ENCODE measurements around the gene RBMS1. TPM values are rescaled to one million over a fixed set of nuclear protein-coding genes. Genes with fewer than 3 reads are reported as not detected.

Gene RBMS1
- total and polyA plus RNA-seq, 4 donors, result 29.5 to 72.0 (median 49.5) TPM

DNA sequence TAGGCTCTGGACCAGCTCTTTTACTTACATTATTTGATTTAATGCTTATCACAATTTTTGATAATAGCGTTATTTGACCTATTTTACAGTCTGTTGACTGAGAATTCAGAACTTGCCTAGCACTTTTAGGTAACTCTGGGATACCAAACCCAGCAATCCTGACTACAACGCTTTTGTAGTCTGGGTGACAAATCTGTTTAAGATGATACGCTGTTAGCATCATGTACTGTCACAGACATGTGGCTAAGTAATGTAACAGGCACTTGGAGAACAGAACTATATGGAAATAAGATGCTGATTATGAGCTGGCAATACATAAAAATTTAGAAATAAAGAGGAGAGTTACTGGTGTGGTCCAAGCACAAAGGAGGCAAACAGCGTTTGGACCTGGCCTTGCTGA lies 130.6 kb downstream of the RBMS1 start:
- no peak overlapping the region for H3K27ac ChIP-seq (ENCODE audit: low read depth, low read length)
- H3K36me3 ChIP-seq (ENCODE audit: control insufficient read depth, insufficient read depth, low read length), result no peaks in the 10 kb centered on the region
- H3K4me3 ChIP-seq (ENCODE audit: low read depth, low read length), result no peak overlapping the region
- no peak for DNase-seq (ENCODE audit: low read depth in 4 of 6, low spot score in 6 of 6)
- WGBS (ENCODE audit: insufficient coverage), result 57% methylated on average over 2 of the region's 4 CpGs
- no peaks in the 10 kb centered on the region for H3K9me3 ChIP-seq (ENCODE audit: control insufficient read depth, insufficient read depth, low read length)
- H3K27me3 ChIP-seq (ENCODE audit: control insufficient read depth, insufficient read depth, low read length), result no peaks in the 10 kb centered on the region
- H3K4me1 ChIP-seq (ENCODE audit: control insufficient read depth, insufficient read depth, low read length), result peaks cover 3% of the 10 kb centered on the region

DNA sequence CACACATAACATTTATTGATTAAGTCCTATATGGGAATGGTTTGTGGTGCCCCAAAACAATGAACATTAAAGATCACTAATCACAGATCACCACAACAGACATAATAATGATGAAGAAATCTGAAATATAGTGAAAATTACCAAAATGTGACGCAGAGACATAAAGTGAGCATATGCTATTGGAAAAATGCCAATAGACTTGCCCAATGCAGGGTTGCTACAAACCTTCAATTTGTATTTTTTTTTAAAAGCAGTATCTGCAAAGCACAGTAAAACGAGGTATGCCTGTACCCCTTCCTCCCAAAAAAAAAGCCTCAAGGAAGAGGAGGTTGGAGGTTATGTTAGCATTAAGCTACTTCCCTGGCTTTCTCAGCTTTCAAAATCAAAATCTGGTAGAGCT lies 131.1 kb downstream of the RBMS1 start:
- H3K27ac ChIP-seq (ENCODE audit: low read depth, low read length), result no peak overlapping the region
- DNase-seq (ENCODE audit: low read depth in 4 of 6, low spot score in 6 of 6), result no peak
- WGBS (ENCODE audit: insufficient coverage), result no CpG with 5 or more reads among the region's 2 CpGs
- H3K4me3 ChIP-seq (ENCODE audit: low read depth, low read length), result no peak overlapping the region
- H3K27me3 ChIP-seq (ENCODE audit: control insufficient read depth, insufficient read depth, low read length), result no peaks in the 10 kb centered on the region
- no peaks in the 10 kb centered on the region for H3K9me3 ChIP-seq (ENCODE audit: control insufficient read depth, insufficient read depth, low read length)
- peaks cover 3% of the 10 kb centered on the region for H3K4me1 ChIP-seq (ENCODE audit: control insufficient read depth, insufficient read depth, low read length)
- H3K36me3 ChIP-seq (ENCODE audit: control insufficient read depth, insufficient read depth, low read length), result no peaks in the 10 kb centered on the region

DNA sequence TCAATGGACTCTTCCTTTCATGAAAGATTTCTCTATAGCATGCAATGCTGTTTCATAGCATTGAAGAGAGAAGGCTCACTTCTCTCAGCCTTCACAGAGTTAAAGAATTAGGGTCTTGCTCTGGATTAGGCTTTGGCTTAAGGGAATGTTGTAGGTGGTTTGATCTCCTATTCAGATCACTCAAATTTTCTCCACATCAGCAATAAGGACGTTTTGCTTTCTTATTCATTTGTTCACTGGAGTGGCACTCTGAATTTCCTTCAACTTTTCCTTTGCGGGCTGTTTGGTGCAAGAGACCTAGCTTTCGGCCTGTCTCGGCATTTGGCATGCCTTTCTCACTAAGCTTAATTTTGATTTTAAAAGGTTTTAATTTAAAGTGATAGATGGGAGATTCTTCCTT lies 131.6 kb downstream of the RBMS1 start:
- no peaks in the 10 kb centered on the region for H3K9me3 ChIP-seq (ENCODE audit: control insufficient read depth, insufficient read depth, low read length)
- no peak overlapping the region for H3K4me3 ChIP-seq (ENCODE audit: low read depth, low read length)
- no peaks in the 10 kb centered on the region for H3K36me3 ChIP-seq (ENCODE audit: control insufficient read depth, insufficient read depth, low read length)
- no peak for DNase-seq (ENCODE audit: low read depth in 4 of 6, low spot score in 6 of 6)
- no peak overlapping the region for H3K27ac ChIP-seq (ENCODE audit: low read depth, low read length)
- no peaks in the 10 kb centered on the region for H3K27me3 ChIP-seq (ENCODE audit: control insufficient read depth, insufficient read depth, low read length)
- peaks cover 3% of the 10 kb centered on the region for H3K4me1 ChIP-seq (ENCODE audit: control insufficient read depth, insufficient read depth, low read length)
- WGBS (ENCODE audit: insufficient coverage), result 93% methylated on average over 3 of the region's 4 CpGs

DNA sequence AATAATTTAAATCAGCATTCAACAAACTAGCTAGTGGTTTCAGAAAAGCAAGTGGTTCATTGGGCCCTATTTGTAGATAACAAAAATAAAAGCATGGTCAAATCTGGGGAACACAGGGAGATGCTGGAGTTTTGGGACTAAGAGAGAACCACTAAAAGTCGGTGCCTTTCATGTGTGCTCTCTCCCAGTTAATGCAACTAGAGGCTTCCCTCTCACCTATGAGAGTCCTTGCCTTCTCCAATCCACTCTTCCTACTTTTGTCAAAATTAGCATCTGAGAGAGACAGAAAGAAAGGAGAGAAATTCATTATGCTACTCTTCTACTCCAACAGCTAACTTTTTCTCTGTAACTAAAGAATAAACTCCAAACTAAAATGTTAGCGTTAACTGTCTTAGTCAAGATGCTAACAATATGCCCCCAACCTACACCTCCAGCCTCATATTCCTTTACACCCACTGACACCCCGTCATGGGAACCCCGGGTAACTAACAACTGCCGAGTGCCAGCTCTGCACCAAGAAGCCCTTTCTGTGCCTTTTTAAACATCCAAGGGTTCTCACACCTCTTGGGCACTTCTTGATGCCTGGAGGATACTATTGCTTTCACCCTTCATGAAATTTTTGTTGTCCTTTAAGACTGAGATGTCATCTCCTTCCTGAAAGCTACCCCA lies 133.4 kb downstream of the RBMS1 start:
- Histone ChIP-seq H3K4me1 (ENCODE audit: control insufficient read depth, insufficient read depth, low read length) (no peaks in the 10 kb centered on the region), H3K4me3 (ENCODE audit: low read depth, low read length) (no peak overlapping the region), H3K9me3 (ENCODE audit: control insufficient read depth, insufficient read depth, low read length) (no peaks in the 10 kb centered on the region), H3K27me3 (ENCODE audit: control insufficient read depth, insufficient read depth, low read length) (no peaks in the 10 kb centered on the region), H3K27ac (ENCODE audit: low read depth, low read length) (no peak overlapping the region), H3K36me3 (ENCODE audit: control insufficient read depth, insufficient read depth, low read length) (no peaks in the 10 kb centered on the region)
- DNase-seq (ENCODE audit: low read depth in 4 of 6, low spot score in 6 of 6), result no peak
- 81% methylated on average over 5 of the region's 5 CpGs for WGBS (ENCODE audit: insufficient coverage)

DNA sequence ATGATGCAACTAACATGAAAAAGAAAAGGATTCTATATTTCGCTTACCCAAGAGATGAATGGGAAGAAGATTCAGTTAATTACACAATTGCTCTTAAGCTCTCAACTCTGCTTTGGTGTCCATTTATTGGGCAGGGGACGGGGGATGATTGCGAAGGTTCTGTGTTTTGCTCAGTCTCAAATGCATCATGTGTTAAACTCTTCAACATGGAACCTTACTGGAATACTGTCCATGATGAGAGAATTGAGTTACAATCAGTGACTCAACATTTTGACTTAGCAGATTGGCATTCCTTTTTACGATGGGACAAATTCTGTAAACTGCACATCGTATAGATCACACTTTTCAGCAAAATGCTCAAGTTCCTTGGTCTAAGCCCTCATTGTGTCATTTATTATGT lies 135.6 kb downstream of the RBMS1 start:
- no peaks in the 10 kb centered on the region for H3K9me3 ChIP-seq (ENCODE audit: control insufficient read depth, insufficient read depth, low read length)
- WGBS (ENCODE audit: insufficient coverage), result 60% methylated on average over 1 of the region's 5 CpGs
- H3K4me3 ChIP-seq (ENCODE audit: low read depth, low read length), result no peak overlapping the region
- H3K4me1 ChIP-seq (ENCODE audit: control insufficient read depth, insufficient read depth, low read length), result no peaks in the 10 kb centered on the region
- no peaks in the 10 kb centered on the region for H3K27me3 ChIP-seq (ENCODE audit: control insufficient read depth, insufficient read depth, low read length)
- no peak overlapping the region for H3K27ac ChIP-seq (ENCODE audit: low read depth, low read length)
- DNase-seq (ENCODE audit: low read depth in 4 of 6, low spot score in 6 of 6), result no peak
- H3K36me3 ChIP-seq (ENCODE audit: control insufficient read depth, insufficient read depth, low read length), result no peaks in the 10 kb centered on the region

DNA sequence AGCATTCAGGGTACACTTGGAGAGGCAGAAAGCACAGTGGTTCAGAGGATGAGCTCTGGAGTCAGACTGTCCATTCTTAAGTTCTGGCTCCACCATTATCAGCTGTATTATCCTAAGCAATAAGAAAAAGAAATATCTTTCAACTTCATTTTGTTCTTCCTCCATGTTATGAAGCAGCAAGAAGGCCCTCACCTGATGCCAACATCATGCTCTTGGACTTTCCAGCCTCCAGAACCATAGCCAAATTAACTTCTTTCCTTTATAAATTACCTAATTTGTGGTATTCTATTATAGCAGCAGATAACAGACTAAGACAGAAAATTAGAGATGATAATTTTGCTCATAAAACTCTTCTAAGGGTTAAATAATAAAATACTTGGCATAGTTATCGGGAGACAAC lies 137.1 kb downstream of the RBMS1 start:
- H3K4me1 ChIP-seq (ENCODE audit: control insufficient read depth, insufficient read depth, low read length), result no peaks in the 10 kb centered on the region
- no peaks in the 10 kb centered on the region for H3K36me3 ChIP-seq (ENCODE audit: control insufficient read depth, insufficient read depth, low read length)
- no peak overlapping the region for H3K4me3 ChIP-seq (ENCODE audit: low read depth, low read length)
- H3K9me3 ChIP-seq (ENCODE audit: control insufficient read depth, insufficient read depth, low read length), result no peaks in the 10 kb centered on the region
- no peak for DNase-seq (ENCODE audit: low read depth in 4 of 6, low spot score in 6 of 6)
- H3K27ac ChIP-seq (ENCODE audit: low read depth, low read length), result no peak overlapping the region
- H3K27me3 ChIP-seq (ENCODE audit: control insufficient read depth, insufficient read depth, low read length), result no peaks in the 10 kb centered on the region
- WGBS (ENCODE audit: insufficient coverage), result no CpG with 5 or more reads among the region's 1 CpG

DNA sequence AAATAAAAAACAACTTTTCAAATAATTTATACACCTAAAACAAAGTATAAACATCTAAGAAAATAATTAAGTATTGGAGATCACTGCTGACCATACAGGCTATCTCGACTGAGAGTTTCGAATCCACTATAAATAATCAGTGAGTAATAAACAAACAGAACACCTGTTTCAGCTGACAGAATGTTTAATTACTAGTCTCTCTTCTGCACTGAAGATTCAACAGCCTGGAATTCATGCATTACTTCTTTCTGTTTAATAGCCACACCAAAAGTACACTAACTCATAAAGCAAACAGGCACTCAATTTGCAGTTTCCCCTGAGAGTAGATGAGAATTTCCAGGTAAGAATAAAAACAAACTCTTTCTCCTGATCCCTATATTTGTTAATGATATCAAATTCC lies 138.5 kb downstream of the RBMS1 start:
- Histone ChIP-seq H3K4me1 (ENCODE audit: control insufficient read depth, insufficient read depth, low read length) (no peaks in the 10 kb centered on the region), H3K27ac (ENCODE audit: low read depth, low read length) (no peak overlapping the region), H3K9me3 (ENCODE audit: control insufficient read depth, insufficient read depth, low read length) (no peaks in the 10 kb centered on the region), H3K27me3 (ENCODE audit: control insufficient read depth, insufficient read depth, low read length) (no peaks in the 10 kb centered on the region), H3K4me3 (ENCODE audit: low read depth, low read length) (no peak overlapping the region), H3K36me3 (ENCODE audit: control insufficient read depth, insufficient read depth, low read length) (no peaks in the 10 kb centered on the region)
- DNase-seq (ENCODE audit: low read depth in 4 of 6, low spot score in 6 of 6), result no peak
- no CpG with 5 or more reads among the region's 2 CpGs for WGBS (ENCODE audit: insufficient coverage)

DNA sequence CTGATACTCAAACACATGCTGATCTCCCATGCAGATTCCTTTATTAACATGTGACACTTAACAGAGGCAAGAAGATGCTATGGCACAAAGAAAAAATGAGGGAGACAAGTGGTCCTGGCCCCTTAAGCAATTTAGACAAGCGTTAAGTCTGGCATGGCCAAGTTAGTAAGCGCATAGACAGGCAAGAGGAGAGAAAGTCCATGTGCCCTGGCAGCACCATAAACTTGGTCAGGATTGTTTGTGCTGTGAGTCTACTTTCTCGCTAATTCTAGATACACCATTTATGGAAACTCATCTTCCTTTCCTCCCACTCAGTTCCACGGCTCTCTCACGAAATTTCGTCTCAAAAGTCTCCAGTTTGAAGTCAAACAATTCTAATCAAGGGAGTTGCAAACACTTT lies 138.9 kb downstream of the RBMS1 start:
- no peaks in the 10 kb centered on the region for H3K4me1 ChIP-seq (ENCODE audit: control insufficient read depth, insufficient read depth, low read length)
- H3K9me3 ChIP-seq (ENCODE audit: control insufficient read depth, insufficient read depth, low read length), result no peaks in the 10 kb centered on the region
- H3K27me3 ChIP-seq (ENCODE audit: control insufficient read depth, insufficient read depth, low read length), result no peaks in the 10 kb centered on the region
- no peak overlapping the region for H3K4me3 ChIP-seq (ENCODE audit: low read depth, low read length)
- DNase-seq (ENCODE audit: low read depth in 4 of 6, low spot score in 6 of 6), result no peak
- no peak overlapping the region for H3K27ac ChIP-seq (ENCODE audit: low read depth, low read length)
- 82% methylated on average over 4 of the region's 6 CpGs for WGBS (ENCODE audit: insufficient coverage)
- no peaks in the 10 kb centered on the region for H3K36me3 ChIP-seq (ENCODE audit: control insufficient read depth, insufficient read depth, low read length)

DNA sequence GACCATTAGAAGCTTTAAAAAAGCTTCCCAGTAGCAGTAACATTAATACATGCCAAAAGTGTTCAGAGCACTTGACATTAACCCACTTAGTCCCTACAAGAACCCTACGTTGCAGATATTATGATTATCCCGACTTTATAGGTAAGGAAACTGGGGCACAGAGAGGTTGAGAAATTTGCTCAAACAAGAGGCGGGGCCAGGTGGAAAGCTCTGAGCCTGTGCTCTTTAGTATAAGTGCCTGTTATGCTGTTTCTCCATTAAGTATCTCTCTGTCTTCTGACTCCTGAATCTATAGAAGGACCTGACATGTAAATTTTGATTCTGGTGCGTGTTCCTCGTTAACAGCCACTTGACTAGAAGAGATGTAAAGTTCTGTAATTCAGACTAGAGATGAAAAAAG lies 139.8 kb downstream of the RBMS1 start:
- Histone ChIP-seq H3K9me3 (ENCODE audit: control insufficient read depth, insufficient read depth, low read length) (no peaks in the 10 kb centered on the region), H3K36me3 (ENCODE audit: control insufficient read depth, insufficient read depth, low read length) (no peaks in the 10 kb centered on the region), H3K4me3 (ENCODE audit: low read depth, low read length) (no peak overlapping the region), H3K27ac (ENCODE audit: low read depth, low read length) (no peak overlapping the region), H3K4me1 (ENCODE audit: control insufficient read depth, insufficient read depth, low read length) (no peaks in the 10 kb centered on the region), H3K27me3 (ENCODE audit: control insufficient read depth, insufficient read depth, low read length) (no peaks in the 10 kb centered on the region)
- no CpG with 5 or more reads among the region's 5 CpGs for WGBS (ENCODE audit: insufficient coverage)
- no peak for DNase-seq (ENCODE audit: low read depth in 4 of 6, low spot score in 6 of 6)

DNA sequence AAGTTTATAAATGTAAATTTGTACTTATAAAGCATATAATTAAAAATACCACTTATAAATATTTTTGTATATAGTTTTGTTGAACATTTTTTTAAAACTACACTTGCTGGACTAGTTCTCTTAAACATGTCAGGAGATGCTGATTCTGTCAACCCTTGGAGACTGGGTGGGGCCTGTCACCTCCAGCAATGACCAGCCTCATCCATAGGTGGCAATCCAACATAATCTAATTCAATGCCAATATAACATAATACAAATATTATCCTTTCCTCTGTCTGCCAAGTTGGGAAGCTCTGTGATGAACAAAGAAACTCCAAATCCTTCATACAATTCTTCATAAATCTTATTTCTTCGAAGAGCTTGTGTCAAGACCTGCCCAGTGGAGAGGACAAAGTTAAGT lies 140.4 kb downstream of the RBMS1 start:
- H3K4me3 ChIP-seq (ENCODE audit: low read depth, low read length), result no peak overlapping the region
- H3K9me3 ChIP-seq (ENCODE audit: control insufficient read depth, insufficient read depth, low read length), result no peaks in the 10 kb centered on the region
- WGBS (ENCODE audit: insufficient coverage), result no CpG with 5 or more reads among the region's 1 CpG
- no peaks in the 10 kb centered on the region for H3K27me3 ChIP-seq (ENCODE audit: control insufficient read depth, insufficient read depth, low read length)
- H3K4me1 ChIP-seq (ENCODE audit: control insufficient read depth, insufficient read depth, low read length), result no peaks in the 10 kb centered on the region
- H3K36me3 ChIP-seq (ENCODE audit: control insufficient read depth, insufficient read depth, low read length), result no peaks in the 10 kb centered on the region
- no peak for DNase-seq (ENCODE audit: low read depth in 4 of 6, low spot score in 6 of 6)
- H3K27ac ChIP-seq (ENCODE audit: low read depth, low read length), result no peak overlapping the region

Measured in spinal cord (tissue), 10 donors.